CD4-positive, alpha-beta T cell (primary cell): ENCODE measurements around the gene TGOLN2. TPM values are rescaled to one million over a fixed set of nuclear protein-coding genes. Genes with fewer than 3 reads are reported as not detected.
"Not testable (repeated sequence)": the region's sequence is repeated elsewhere in the genome, so short reads cannot be mapped to it uniquely, and the experiment has no call there.

Experiments used
- ATAC-seq: fragments of 200-7000 bp; cut with Tn5 transposase; one replicate; pipeline ENCODE4 v1.10.0; 2022; ENCODE audit warnings: mild to moderate bottlenecking; ENCODE audit not compliant: poor library complexity
- CTCF ChIA-PET: fragments of 350-600 bp; sonication (Branson Sonifier 250); formaldehyde crosslinking; loops from one replicate; lab custom pipeline; 2021; ENCODE audit warnings: antibody characterized with exemption, inconsistent platforms; lab: Charles Lee
- POLR2A ChIA-PET: fragments of 350-600 bp; sonication (Branson Sonifier 250); formaldehyde crosslinking; loops from one replicate; lab custom pipeline; 2021; ENCODE audit warnings: antibody characterized with exemption, inconsistent platforms; lab: Charles Lee
- DNase-seq, 14 experiments: peaks; one replicate each; pipeline ENCODE4 v3.0.0-alpha.2; 2013 to 2020; ENCODE audit warnings: mixed read lengths in 2 of 14
- H3K27ac ChIP-seq, 2 donors: one replicate each; pipeline versions ENCODE4 v1.5.1 to v1.7.0; 2013; ENCODE audit warnings: low read length in 2 of 2, low read depth in 1 of 2, mild to moderate bottlenecking in 1 of 2
- H3K27me3 ChIP-seq, 2 experiments: 1 replicate in 1 of 2; 2 replicates in 1 of 2; pipeline versions ENCODE4 v1.6.1 to v1.7.0; 2013; ENCODE audit warnings: low read length in 2 of 2, control low read depth in 1 of 2, mild to moderate bottlenecking in 1 of 2, moderate library complexity in 1 of 2; ENCODE audit not compliant: insufficient read depth in 2 of 2, control insufficient read depth in 1 of 2
- H3K36me3 ChIP-seq: one replicate; pipeline ENCODE4 v1.6.1; 2013; ENCODE audit warnings: low read length, control low read depth; ENCODE audit not compliant: insufficient read depth
- H3K4me1 ChIP-seq: one replicate; pipeline ENCODE4 v1.6.1; 2013; ENCODE audit warnings: low read length, control low read depth; ENCODE audit not compliant: insufficient read depth
- H3K4me3 ChIP-seq: one replicate; pipeline ENCODE4 v1.5.1; 2013; ENCODE audit warnings: mild to moderate bottlenecking, low read length, moderate library complexity
- H3K9me3 ChIP-seq, 2 experiments: 1 replicate in 1 of 2; 2 replicates in 1 of 2; pipeline versions ENCODE4 v1.6.1 to v1.7.0; 2013; ENCODE audit warnings: low read length in 2 of 2, mild to moderate bottlenecking in 2 of 2, control low read depth in 1 of 2, moderate library complexity in 1 of 2; ENCODE audit not compliant: control insufficient read depth in 1 of 2, insufficient read depth in 1 of 2
- H3K27ac Mint-ChIP-seq: one replicate; pipeline ENCODE4 v1.8.0; 2020; ENCODE audit warnings: mixed read lengths
- H3K27me3 Mint-ChIP-seq: one replicate; pipeline ENCODE4 v1.8.0; 2021; ENCODE audit warnings: mixed read lengths
- H3K36me3 Mint-ChIP-seq: one replicate; pipeline ENCODE4 v1.8.0; 2021; ENCODE audit warnings: low read depth, mixed read lengths
- H3K4me1 Mint-ChIP-seq: one replicate; pipeline ENCODE4 v1.8.0; 2021; ENCODE audit warnings: low read depth, mixed read lengths
- H3K4me3 Mint-ChIP-seq: one replicate; pipeline ENCODE4 v1.8.0; 2020; ENCODE audit warnings: mild to moderate bottlenecking, mixed read lengths
- H3K9me3 Mint-ChIP-seq: one replicate; pipeline ENCODE4 v1.8.0; 2020; ENCODE audit warnings: mixed read lengths
- CTCF ChIP-seq: fragments of 200-600 bp; IDR thresholded peaks from one replicate; pipeline ENCODE4 v1.8.0; 2022; ENCODE audit warnings: antibody characterized with exemption, mild to moderate bottlenecking
- intact Hi-C, 2 experiments: fragments of 100-400 bp; cut with DNase I in 1 of 2; cut with micrococcal nuclease in 1 of 2; formaldehyde crosslinking; loops; one replicate each; pipeline versions ENCODE4 v1.15.1 to v1.9.0; 2023 to 2025; cut with DNase I, micrococcal nuclease
- total RNA-seq, 174 experiments: library from RNA in 2 of 174; stranded (reverse) in 2 of 174; gene quantifications; one replicate each; pipeline ENCODE4 v1.2.3 and lab custom pipeline; 2021 to 2026

The TGOLN2 gene
- total RNA-seq, 2 experiments from 2014 or later = 172 to 175 TPM

GRCh38 chr2:85341269-85342029 lies 13.7 kb upstream of the TGOLN2 start:
- peaks cover 28% of the 10 kb centered on the region for H3K36me3 Mint-ChIP-seq
- ChIA-PET CTCF (no interaction called here), POLR2A (interaction anchor here (0.6 kb wide), 1 partner anchor 227 kb away, joined by 3 read pairs; no protein-coding TSS in a partner anchor)
- ATAC-seq (no peak), DNase-seq (no peak)
- H3K9me3 Mint-ChIP-seq = no peaks in the 10 kb centered on the region
- Histone ChIP-seq H3K4me3 (no peak overlapping the region), H3K4me1 (no peaks in the 10 kb centered on the region), H3K9me3 (no peaks in the 10 kb centered on the region), H3K27me3 (no peaks in the 10 kb centered on the region), H3K27ac (no peak overlapping the region), H3K36me3 (peaks cover 34% of the 10 kb centered on the region)
- intact Hi-C loops = no loop called here
- no peaks in the 10 kb centered on the region for H3K27me3 Mint-ChIP-seq
- no peak overlapping the region for H3K4me3 Mint-ChIP-seq
- no peak overlapping the region for H3K27ac Mint-ChIP-seq
- no peaks in the 10 kb centered on the region for H3K4me1 Mint-ChIP-seq
- no peak for TF ChIP-seq CTCF

DNA sequence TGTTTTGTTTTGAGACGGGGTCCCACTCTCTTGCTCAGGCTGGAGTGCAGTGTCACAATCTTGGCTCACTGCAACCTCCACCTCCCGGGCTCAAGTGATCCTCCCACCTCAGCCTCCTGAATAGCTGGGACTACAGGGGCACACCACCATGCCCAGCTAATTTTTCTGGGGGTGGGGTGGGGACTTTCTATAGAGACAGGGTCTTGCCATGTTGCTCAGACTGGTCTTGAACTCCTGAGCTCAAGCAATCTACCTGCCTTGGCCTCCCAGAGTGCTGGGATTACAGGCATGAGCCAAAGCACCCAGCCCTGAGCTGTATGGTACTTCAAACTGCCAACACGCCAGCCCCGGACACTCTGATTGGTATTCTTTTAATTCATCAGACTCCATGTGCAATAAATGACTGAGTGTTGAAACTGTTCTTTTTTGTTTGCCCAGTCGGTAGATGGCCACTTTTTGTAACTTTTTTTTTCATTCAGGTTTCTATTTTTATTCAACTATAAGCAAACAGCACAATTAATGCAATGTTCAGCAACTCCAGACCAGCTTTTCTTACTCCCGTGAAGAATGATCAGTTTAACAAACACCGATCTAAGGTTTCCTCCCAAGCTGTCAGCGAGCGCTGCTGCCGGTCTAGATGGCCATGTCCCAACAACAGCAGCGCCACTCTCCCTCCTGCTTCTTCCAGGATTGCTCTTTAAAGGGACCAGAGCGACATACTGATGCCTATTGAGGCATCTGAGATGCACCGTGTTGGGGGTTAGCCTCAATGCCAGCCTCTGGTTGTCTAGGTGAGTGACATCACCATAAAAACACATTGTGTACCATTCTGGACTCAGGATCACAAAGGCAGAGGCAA lies 12.5 kb upstream of the TGOLN2 start:
- Mint-ChIP-seq H3K4me3 (no peak overlapping the region), H3K9me3 (no peaks in the 10 kb centered on the region), H3K4me1 (no peaks in the 10 kb centered on the region), H3K27ac (no peak overlapping the region), H3K27me3 (no peaks in the 10 kb centered on the region), H3K36me3 (peaks cover 21% of the 10 kb centered on the region)
- H3K36me3 ChIP-seq = peaks cover 23% of the 10 kb centered on the region
- H3K9me3 ChIP-seq = no peaks in the 10 kb centered on the region
- no peak overlapping the region for H3K27ac ChIP-seq
- TF ChIP-seq CTCF = no peak
- intact Hi-C loops = no loop called here
- ATAC-seq (no peak), DNase-seq (no peak)
- ChIA-PET POLR2A (interaction anchor here (1.2 to 4.3 kb wide), 2 partner anchors 12 to 14 kb away, joined by 5 to 15 read pairs; partner anchors contain the start of genes ELMOD3, RETSAT and TGOLN2), CTCF (no interaction called here)
- H3K4me3 ChIP-seq = no peak overlapping the region
- no peaks in the 10 kb centered on the region for H3K27me3 ChIP-seq
- no peaks in the 10 kb centered on the region for H3K4me1 ChIP-seq

- intact Hi-C loops = no loop called here
- ATAC-seq (no peak), DNase-seq (no peak)
- H3K4me1 Mint-ChIP-seq = no peaks in the 10 kb centered on the region
- no peaks in the 10 kb centered on the region for H3K9me3 Mint-ChIP-seq
- no peaks in the 10 kb centered on the region for H3K4me1 ChIP-seq
- no peak overlapping the region for H3K27ac ChIP-seq
- no peak for TF ChIP-seq CTCF
- no peaks in the 10 kb centered on the region for H3K27me3 Mint-ChIP-seq
- H3K36me3 ChIP-seq = no peaks in the 10 kb centered on the region
- CTCF ChIA-PET = no interaction called here
- no peak overlapping the region for H3K4me3 Mint-ChIP-seq
- H3K27ac Mint-ChIP-seq = no peak overlapping the region
- POLR2A ChIA-PET = no interaction called here
- H3K4me3 ChIP-seq = no peak overlapping the region
- no peaks in the 10 kb centered on the region for H3K27me3 ChIP-seq
- H3K36me3 Mint-ChIP-seq = no peaks in the 10 kb centered on the region
- H3K9me3 ChIP-seq = no peaks in the 10 kb centered on the region
These were observed 7.1 kb upstream of the TGOLN2 start for GRCh38 chr2:85334928-85335327.

- H3K27ac ChIP-seq, H3K4me3 ChIP-seq, H3K36me3 ChIP-seq, H3K4me3 Mint-ChIP-seq, H3K4me1 Mint-ChIP-seq, H3K27me3 ChIP-seq, H3K9me3 ChIP-seq, CTCF ChIA-PET, intact Hi-C loops, H3K27ac Mint-ChIP-seq, DNase-seq, H3K4me1 ChIP-seq, H3K27me3 Mint-ChIP-seq, H3K9me3 Mint-ChIP-seq, ATAC-seq, H3K36me3 Mint-ChIP-seq: not testable (repeated sequence)
- POLR2A ChIA-PET = interaction anchor here (1.1 kb wide), 1 partner anchor 20 kb away, joined by 4 read pairs; the partner anchor contains the start of genes ELMOD3 and RETSAT
These were observed 6.1 kb upstream of the TGOLN2 start for GRCh38 chr2:85333877-85334276.
